Measurements from ENCODE around the gene COQ8B.
"Not testable (repeated sequence)": the region's sequence is repeated elsewhere in the genome, so short reads cannot be mapped to it uniquely, and the experiment has no call there.

COQ8B gene

GRCh38 chr19:40735013-40735771 is 18.5 kb upstream of the COQ8B start:
- Mint-ChIP-seq H3K4me3 (no peak overlapping the region), H3K4me1 (no peaks in the 10 kb centered on the region), H3K27me3 (no peaks in the 10 kb centered on the region), H3K27ac (no peak overlapping the region), H3K36me3 (ENCODE audit: low read depth) (peaks cover 23% of the 10 kb centered on the region), H3K9me3 (no peaks in the 10 kb centered on the region)
- DNase-seq: no peak
- ATAC-seq: no peak

GRCh38 chr19:40733149-40733548 is 16.5 kb upstream of the COQ8B start:
- Mint-ChIP-seq H3K4me3 (no peak overlapping the region), H3K4me1 (no peaks in the 10 kb centered on the region), H3K9me3 (no peaks in the 10 kb centered on the region), H3K27me3 (no peaks in the 10 kb centered on the region), H3K27ac (no peak overlapping the region), H3K36me3 (ENCODE audit: low read depth) (peaks cover 23% of the 10 kb centered on the region)
- ATAC-seq (no peak), DNase-seq (no peak)

GRCh38 chr19:40732304-40732703 is 15.6 kb upstream of the COQ8B start:
- not testable (repeated sequence) for H3K9me3 Mint-ChIP-seq, ATAC-seq, H3K4me1 Mint-ChIP-seq, H3K27me3 Mint-ChIP-seq, H3K4me3 Mint-ChIP-seq, H3K27ac Mint-ChIP-seq, DNase-seq
- peaks cover 25% of the 10 kb centered on the region for H3K36me3 Mint-ChIP-seq (ENCODE audit: low read depth)

- ATAC-seq, H3K27me3 Mint-ChIP-seq, H3K4me3 Mint-ChIP-seq, H3K9me3 Mint-ChIP-seq, H3K4me1 Mint-ChIP-seq, H3K27ac Mint-ChIP-seq, DNase-seq: not testable (repeated sequence)
- H3K36me3 Mint-ChIP-seq (ENCODE audit: low read depth): peaks cover 25% of the 10 kb centered on the region
Observed at GRCh38 chr19:40730065-40730464, 13.4 kb upstream of the COQ8B start.

GRCh38 chr19:40726279-40726678 is 9.6 kb upstream of the COQ8B start:
- no peak for ATAC-seq
- Mint-ChIP-seq H3K36me3 (ENCODE audit: low read depth) (peaks cover 24% of the 10 kb centered on the region), H3K4me1 (peaks cover 22% of the 10 kb centered on the region), H3K9me3 (no peaks in the 10 kb centered on the region), H3K27me3 (no peaks in the 10 kb centered on the region), H3K4me3 (no peak overlapping the region), H3K27ac (no peak overlapping the region)
- no peak for DNase-seq

GRCh38 chr19:40724855-40725254 is 8.2 kb upstream of the COQ8B start:
- Mint-ChIP-seq H3K36me3 (ENCODE audit: low read depth) (peaks cover 17% of the 10 kb centered on the region), H3K9me3 (no peaks in the 10 kb centered on the region), H3K4me3 (no peak overlapping the region), H3K27me3 (no peaks in the 10 kb centered on the region), H3K4me1 (peaks cover 35% of the 10 kb centered on the region), H3K27ac (no peak overlapping the region)
- peak; percentile 92 for ATAC-seq
- no peak for DNase-seq

- ATAC-seq (peak; percentile 26), DNase-seq (no peak)
- Mint-ChIP-seq H3K27ac (no peak overlapping the region), H3K4me3 (no peak overlapping the region), H3K4me1 (peaks cover 41% of the 10 kb centered on the region), H3K9me3 (no peaks in the 10 kb centered on the region), H3K27me3 (no peaks in the 10 kb centered on the region), H3K36me3 (ENCODE audit: low read depth) (peaks cover 17% of the 10 kb centered on the region)
Observed at GRCh38 chr19:40724315-40724714, 7.6 kb upstream of the COQ8B start.

GRCh38 chr19:40723661-40724254 is 7.1 kb upstream of the COQ8B start:
- no peak overlapping the region for H3K27ac Mint-ChIP-seq
- peaks cover 44% of the 10 kb centered on the region for H3K4me1 Mint-ChIP-seq
- no peak for DNase-seq
- no peak for ATAC-seq
- H3K4me3 Mint-ChIP-seq: no peak overlapping the region
- H3K27me3 Mint-ChIP-seq: no peaks in the 10 kb centered on the region
- H3K9me3 Mint-ChIP-seq: no peaks in the 10 kb centered on the region
- peaks cover 17% of the 10 kb centered on the region for H3K36me3 Mint-ChIP-seq (ENCODE audit: low read depth)

GRCh38 chr19:40721936-40722661 is 5.4 kb upstream of the COQ8B start:
- Mint-ChIP-seq H3K9me3 (no peaks in the 10 kb centered on the region), H3K36me3 (ENCODE audit: low read depth) (peaks cover 14% of the 10 kb centered on the region), H3K27me3 (no peaks in the 10 kb centered on the region), H3K4me3 (no peak overlapping the region), H3K4me1 (peaks cover 57% of the 10 kb centered on the region), H3K27ac (no peak overlapping the region)
- DNase-seq (no peak), ATAC-seq (no peak)

GRCh38 chr19:40721140-40721486 is 4.4 kb upstream of the COQ8B start:
- ATAC-seq: no peak
- H3K27me3 Mint-ChIP-seq: no peaks in the 10 kb centered on the region
- H3K4me3 Mint-ChIP-seq: no peak overlapping the region
- no peaks in the 10 kb centered on the region for H3K9me3 Mint-ChIP-seq
- peaks cover 14% of the 10 kb centered on the region for H3K36me3 Mint-ChIP-seq (ENCODE audit: low read depth)
- no peak overlapping the region for H3K27ac Mint-ChIP-seq
- H3K4me1 Mint-ChIP-seq: peaks cover 62% of the 10 kb centered on the region
- DNase-seq: no peak

- Mint-ChIP-seq H3K4me3 (peak overlapping the region; percentile 86), H3K36me3 (ENCODE audit: low read depth) (peaks cover 14% of the 10 kb centered on the region), H3K27ac (no peak overlapping the region), H3K27me3 (no peaks in the 10 kb centered on the region), H3K4me1 (peaks cover 66% of the 10 kb centered on the region), H3K9me3 (no peaks in the 10 kb centered on the region)
- DNase-seq: no peak
- ATAC-seq: no peak
Observed at GRCh38 chr19:40719414-40719894, 2.8 kb upstream of the COQ8B start.

GRCh38 chr19:40718774-40719391 is 2.2 kb upstream of the COQ8B start:
- Mint-ChIP-seq H3K9me3 (no peaks in the 10 kb centered on the region), H3K4me1 (peaks cover 68% of the 10 kb centered on the region), H3K4me3 (peak overlapping the region; percentile 86), H3K27ac (no peak overlapping the region), H3K27me3 (no peaks in the 10 kb centered on the region), H3K36me3 (ENCODE audit: low read depth) (peaks cover 15% of the 10 kb centered on the region)
- ATAC-seq: no peak
- DNase-seq: peak; percentile 19

- no peak for ATAC-seq
- Mint-ChIP-seq H3K9me3 (no peaks in the 10 kb centered on the region), H3K4me3 (peak overlapping the region; percentile 86), H3K27ac (peak overlapping the region; percentile 79), H3K36me3 (ENCODE audit: low read depth) (peaks cover 11% of the 10 kb centered on the region), H3K27me3 (no peaks in the 10 kb centered on the region), H3K4me1 (peaks cover 69% of the 10 kb centered on the region)
- no peak for DNase-seq
Observed at GRCh38 chr19:40717880-40718773, 1.4 kb upstream of the COQ8B start.
